ENCODE measurements around the gene TGFB3.
A peak's percentile ranks its signal among the peaks of the same experiment; 100 is the strongest.

TGFB3 gene

DNA sequence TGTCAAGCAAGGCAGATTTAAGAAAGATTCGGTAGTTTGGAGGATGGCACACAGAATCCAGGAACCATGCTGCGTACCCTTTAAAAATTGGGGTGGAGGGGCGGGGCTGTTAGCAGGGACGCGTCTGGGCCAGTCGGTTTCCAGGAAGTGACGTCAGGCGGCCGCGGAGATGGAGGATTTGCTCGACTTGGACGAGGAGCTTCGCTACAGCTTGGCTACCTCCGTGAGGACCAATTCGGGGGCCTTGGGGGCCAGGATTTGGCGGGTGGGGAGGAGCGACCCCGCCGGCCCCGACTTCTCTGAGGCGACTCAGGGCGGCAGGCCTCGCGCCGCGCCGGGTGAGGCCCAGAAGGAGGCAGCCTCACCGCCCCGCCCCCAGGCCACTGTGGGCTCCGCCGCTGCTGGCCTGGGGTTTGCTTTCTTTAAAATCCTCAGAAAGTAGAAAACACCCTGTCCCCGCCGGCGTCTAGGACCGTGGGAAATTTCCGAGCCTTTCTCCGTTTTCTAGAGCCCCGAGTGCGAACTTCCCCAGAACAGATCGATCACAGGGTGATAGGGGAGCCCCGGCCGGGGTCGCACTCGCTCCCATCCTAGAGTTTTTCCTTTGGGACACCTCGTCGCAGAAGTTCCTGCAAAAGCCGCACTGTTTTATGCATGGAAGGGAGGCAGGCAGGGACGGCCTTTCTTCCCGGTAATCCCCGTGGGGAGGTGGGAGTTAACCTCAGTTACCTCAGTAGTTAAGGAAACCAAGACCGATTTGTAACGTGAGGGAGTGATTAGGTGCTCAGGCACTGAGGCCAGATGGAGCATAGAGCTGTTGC, 4.0 kb upstream of the TGFB3 start, which contains the start of gene IFT43:
IFT43 (plus strand) TSS at position 146 of the 821 bp plus-strand sequence; CDS start at position 170, 24 bp downstream.
- DNase-seq, result peak; percentile 95

GRCh38 chr14:75984674-75985073, 2.9 kb upstream of the TGFB3 start:
- no peak for DNase-seq

GRCh38 chr14:75983019-75983358, 1.2 kb upstream of the TGFB3 start:
- DNase-seq, result no peak

- peak; percentile 87 for DNase-seq
Observed at GRCh38 chr14:75982266-75983018, 647 bp upstream of the TGFB3 start.

DNA sequence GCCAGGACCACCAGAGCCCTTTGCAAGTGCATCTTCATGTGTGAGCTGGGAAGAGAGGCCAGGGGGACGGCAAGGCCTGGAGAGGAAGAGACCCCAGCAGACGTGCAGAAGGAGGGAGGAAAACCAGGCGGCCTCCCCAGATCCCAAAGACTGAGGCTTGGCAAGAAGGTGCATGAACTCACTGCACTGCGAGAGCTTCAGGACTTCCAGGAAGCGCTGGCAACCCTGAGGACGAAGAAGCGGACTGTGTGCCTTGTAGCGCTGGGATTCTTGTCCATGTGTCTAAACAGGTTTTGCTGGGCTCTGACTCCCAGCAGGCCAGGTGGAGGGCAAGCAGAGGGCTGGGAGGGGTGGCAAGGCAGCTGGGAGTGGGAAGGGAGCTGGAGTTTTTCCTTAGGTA, 939 bp downstream of the TGFB3 start:
- no peak for DNase-seq

DNA sequence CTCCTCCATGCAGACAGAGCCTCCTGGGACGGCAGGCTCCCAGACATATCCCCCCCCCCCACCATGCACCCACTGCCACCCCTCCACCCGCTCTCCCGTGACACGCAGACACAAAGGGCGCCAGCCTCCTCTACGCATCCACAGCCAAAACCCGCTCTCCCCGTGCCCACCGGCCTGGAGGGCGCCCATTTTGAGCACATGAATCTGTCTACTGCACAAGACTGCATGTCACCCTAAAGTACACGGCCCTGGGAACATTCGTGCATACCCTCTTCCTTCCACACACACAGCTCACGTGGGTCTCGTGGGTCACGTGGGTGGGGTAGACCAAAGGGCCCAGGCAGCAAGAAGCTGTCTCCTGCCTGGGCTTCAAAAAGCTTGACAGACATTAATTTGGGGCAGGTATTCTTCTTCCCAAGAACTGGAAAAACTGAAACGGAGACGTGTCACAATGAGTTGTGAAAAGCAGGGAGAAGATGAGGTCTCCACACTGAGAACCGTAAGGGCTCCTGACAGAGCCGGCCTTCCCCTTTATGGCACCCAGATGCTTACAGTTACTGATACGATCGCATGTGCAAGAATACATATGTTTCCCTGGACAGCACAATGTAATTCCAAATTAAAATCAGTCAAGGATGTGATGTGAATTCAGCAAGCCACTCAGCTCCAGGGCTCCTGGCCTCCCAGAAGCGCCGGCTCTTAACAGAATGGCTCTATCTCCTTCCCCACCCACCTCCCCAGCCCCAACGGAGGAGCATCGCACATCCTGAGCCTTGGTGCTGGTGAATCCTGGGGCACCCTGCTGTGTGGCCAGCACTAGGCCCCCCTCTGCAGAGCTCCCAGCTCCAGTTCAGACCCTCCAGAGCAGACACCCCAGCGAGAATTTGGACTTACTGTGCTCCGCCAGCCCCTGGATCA, 1.9 kb downstream of the TGFB3 start:
- no peak for DNase-seq

GRCh38 chr14:75979071-75979571, 2.7 kb downstream of the TGFB3 start:
- peak; percentile 55 for DNase-seq

GRCh38 chr14:75978249-75978731, 3.5 kb downstream of the TGFB3 start:
- DNase-seq, result no peak

DNA sequence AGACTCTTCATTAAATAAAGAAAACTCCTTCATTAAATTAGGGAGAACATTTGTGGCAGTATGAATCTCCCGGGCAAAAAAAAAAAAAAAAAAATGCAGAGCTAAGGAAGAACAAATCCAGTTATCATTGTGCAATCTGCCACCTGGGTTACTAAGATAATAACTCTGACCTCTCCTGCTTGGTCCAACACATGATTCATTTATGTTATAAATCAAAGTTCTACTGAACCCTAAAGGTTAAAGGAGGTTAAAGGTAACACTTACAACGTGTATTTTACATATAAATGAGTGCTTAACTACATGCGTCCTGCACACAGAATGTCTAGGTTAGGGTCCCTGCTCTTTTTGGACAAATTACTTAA, 4.2 kb downstream of the TGFB3 start:
- no peak for DNase-seq

- DNase-seq, result no peak
Observed at GRCh38 chr14:75976826-75977581, 4.8 kb downstream of the TGFB3 start.

DNA sequence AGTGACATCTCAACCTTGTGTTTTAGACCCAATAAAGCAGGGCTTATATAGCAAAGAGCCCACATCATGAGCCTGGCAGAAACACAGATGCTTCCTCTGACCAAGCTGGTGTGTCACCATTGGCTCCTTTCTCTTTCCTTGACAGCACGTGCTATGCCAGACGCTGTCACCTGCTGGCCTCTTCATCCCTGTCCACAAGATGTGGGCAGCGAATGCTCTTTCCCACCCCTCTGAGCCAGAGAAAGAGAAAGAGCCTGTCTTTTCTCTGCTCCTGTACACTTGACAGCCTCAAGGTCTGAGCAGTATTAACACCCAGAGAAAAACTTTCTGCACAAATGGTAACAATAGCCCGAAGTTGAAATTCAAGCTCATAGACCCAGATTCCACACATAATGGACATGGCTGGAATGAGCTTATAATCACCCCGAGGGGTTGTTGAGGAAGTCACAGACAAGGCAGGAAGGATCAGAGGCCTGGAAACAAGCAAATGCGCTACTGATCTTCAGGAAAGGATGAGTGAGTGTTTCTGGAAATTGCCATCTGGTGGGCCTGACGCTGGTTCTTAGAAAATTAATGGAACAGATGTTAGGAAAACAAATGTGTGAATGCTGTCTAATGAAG, 8.9 kb downstream of the TGFB3 start:
- no peak for DNase-seq

GRCh38 chr14:75971509-75971908, 10.3 kb downstream of the TGFB3 start:
- no peak for DNase-seq

DNA sequence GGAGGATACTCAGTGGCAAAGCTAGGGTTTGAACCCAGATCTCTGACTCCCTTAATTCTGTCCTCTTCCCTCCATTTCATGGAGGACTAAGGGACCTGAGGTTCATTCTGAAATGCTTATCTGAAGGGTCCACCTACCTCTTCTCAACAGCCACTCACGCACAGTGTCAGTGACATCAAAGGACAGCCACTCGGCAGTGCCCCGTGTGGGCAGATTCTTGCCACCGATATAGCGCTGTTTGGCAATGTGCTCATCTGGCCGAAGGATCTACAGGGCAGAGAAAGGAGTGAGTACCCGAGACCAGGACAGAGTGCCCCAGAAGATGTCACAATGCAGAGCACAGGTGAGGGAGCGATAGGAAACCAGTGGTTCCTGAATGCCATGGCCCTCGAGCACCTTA, 10.8 kb downstream of the TGFB3 start:
- DNase-seq, result no peak

- DNase-seq, result no peak
Observed at GRCh38 chr14:75969891-75970290, 11.9 kb downstream of the TGFB3 start.

DNA sequence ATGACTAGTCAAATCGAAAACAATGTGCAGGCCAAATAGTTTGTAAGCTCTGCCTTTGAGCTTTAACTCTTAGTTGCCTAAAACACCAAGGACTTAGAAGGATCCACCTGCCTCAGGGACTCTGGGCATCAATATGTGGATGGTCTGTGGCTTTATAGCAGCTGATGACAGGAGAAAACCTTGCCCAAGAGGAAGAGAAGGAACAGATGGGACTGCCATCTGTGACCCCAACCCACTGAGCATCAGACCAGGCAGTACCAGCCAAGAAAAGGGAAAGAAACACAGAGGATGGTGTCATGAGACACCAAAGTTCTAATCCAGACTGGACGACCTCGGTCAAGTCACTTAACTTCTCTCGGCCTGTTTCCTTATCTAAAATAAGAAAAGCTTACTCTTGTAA, 12.7 kb downstream of the TGFB3 start:
- no peak for DNase-seq

DNA sequence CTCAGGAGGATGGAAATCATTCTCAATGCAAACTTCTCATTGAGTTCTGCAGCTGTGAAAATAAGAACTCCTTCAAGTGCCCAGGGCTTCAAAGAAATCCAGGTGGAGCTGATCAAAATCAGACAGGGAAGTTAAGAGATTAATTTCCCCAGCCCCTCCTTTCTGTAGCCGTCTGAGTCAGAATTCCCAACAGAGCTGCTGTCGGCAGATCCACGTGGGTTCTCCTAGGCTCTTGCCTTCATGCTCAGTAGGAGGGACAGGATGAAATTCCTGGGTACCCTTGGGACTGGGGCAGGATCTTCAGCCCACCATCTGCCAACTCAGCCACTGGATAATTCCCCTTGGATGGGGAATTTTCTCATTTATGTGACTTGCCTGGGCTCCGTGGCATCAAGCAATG, 13.3 kb downstream of the TGFB3 start:
- no peak for DNase-seq

DNA sequence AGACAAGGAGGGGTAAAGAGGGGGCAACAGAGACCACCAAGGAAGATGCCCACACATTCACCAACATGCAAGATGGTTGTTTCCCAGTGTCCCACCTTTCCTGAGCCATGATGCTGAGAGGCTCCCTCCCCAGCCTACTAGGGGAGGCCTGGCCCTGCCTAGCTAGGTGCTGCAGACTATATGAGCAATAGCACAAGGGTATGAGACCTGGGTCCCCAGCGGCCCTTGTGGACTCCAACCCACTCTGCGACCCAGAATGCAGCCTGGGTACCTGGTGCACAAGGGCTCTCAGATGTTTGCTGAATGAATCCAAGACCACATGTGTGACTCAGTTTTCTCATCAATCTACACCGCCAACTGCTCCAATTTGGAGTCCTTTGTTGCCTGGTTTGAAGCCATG, 13.9 kb downstream of the TGFB3 start:
- DNase-seq, result no peak

- DNase-seq, result no peak
Observed at GRCh38 chr14:75961662-75962061, 20.1 kb downstream of the TGFB3 start.

DNA sequence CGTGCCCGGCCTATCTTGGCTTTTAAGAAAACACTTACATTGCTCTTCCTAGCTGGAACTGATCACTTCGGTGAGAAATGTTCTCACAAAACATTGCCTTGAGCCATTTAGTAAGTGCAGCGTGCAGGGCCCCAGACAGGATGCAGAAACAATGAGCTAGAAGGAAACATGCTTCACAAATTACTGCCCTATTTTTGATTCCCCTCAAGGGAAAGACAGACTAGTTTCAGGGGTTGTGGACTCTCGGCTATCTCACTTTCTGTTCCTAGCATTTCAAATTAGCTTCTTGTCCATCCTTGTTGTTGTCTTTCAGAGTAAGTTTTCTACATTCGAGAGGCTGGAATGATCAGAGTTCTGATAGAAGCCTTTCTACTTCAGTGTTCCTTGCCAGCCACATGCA, 21.6 kb downstream of the TGFB3 start:
- DNase-seq, result no peak

GRCh38 chr14:75959031-75959430, 22.8 kb downstream of the TGFB3 start:
- DNase-seq, result no peak

GRCh38 chr14:75952489-75952888, 29.3 kb downstream of the TGFB3 start:
- DNase-seq, result no peak

GRCh38 chr14:75946785-75947184, 35.0 kb downstream of the TGFB3 start:
- DNase-seq, result no peak
